ENCODE results near the gene GPR176. TPM values are rescaled to one million over a fixed set of nuclear protein-coding genes. Genes with fewer than 3 reads are reported as not detected.

The GPR176 gene
- total RNA-seq, 2 experiments from 2014 or later = 0.57 TPM; not detected in 1

DNA sequence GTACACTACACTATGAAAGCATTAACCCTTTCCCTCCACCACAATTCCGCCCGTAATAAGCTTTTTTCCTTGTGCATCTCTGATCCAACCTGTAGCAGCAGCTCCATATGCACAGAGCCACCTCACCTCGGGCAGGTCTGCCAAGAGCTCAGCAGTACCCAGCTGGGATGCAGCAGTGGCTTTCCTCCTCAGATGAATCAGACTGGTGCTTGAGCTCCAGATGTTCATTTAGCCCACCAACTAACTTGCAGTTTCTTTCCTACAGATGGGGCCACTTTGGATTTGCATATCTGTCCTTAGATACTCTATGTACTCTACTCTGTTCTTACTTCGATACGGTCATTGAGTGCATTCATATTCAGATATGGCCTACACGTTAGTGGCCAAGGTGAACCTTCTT lies 122.7 kb downstream of the GPR176 start:
- Histone ChIP-seq H3K9me2 (ENCODE audit: insufficient read depth, low read length) (no peaks in the 10 kb centered on the region), H3K9me3 (ENCODE audit: low read length) (no peaks in the 10 kb centered on the region), H4K20me1 (ENCODE audit: insufficient read depth, low read length) (no peaks in the 10 kb centered on the region), H3K4me2 (ENCODE audit: low read length) (no peak overlapping the region), H3K27ac (ENCODE audit: low read depth, low read length, poor library complexity, severe bottlenecking) (no peak overlapping the region), H3K79me2 (ENCODE audit: insufficient read depth, low read depth, low read length) (no peaks in the 10 kb centered on the region), H2AFZ (ENCODE audit: low read length) (no peak overlapping the region), H3K4me3 (ENCODE audit: low read depth, low read length, poor library complexity, severe bottlenecking) (no peak overlapping the region), H3K36me3 (ENCODE audit: insufficient read depth, low read length) (no peaks in the 10 kb centered on the region), H3K4me1 (ENCODE audit: insufficient read depth, low read length, poor library complexity, severe bottlenecking) (no peaks in the 10 kb centered on the region)
- no TSS peak for BruUV-seq (replicated peaks)
- POLR2A ChIA-PET = interaction anchor here (0.7 kb wide), 2 partner anchors 139 to 260 kb away, joined by 3 read pairs; no protein-coding TSS in a partner anchor
- CTCF ChIA-PET (ENCODE audit: unreplicated experiment) = no interaction called here
- intact Hi-C loops (cut with micrococcal nuclease; ENCODE audit: unreplicated experiment) = no loop called here
- TF ChIP-seq, protein P1, sequence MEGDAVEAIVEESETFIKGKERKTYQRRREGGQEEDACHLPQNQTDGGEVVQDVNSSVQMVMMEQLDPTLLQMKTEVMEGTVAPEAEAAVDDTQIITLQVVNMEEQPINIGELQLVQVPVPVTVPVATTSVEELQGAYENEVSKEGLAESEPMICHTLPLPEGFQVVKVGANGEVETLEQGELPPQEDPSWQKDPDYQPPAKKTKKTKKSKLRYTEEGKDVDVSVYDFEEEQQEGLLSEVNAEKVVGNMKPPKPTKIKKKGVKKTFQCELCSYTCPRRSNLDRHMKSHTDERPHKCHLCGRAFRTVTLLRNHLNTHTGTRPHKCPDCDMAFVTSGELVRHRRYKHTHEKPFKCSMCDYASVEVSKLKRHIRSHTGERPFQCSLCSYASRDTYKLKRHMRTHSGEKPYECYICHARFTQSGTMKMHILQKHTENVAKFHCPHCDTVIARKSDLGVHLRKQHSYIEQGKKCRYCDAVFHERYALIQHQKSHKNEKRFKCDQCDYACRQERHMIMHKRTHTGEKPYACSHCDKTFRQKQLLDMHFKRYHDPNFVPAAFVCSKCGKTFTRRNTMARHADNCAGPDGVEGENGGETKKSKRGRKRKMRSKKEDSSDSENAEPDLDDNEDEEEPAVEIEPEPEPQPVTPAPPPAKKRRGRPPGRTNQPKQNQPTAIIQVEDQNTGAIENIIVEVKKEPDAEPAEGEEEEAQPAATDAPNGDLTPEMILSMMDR (conservative IDR thresholded peaks at IDR 0.05; ENCODE audit: low read length) = no peak
- TF ChIP-seq EZH2phosphoT487 (IDR thresholded peaks at IDR 0.05; ENCODE audit: borderline replicate concordance, low read depth, low read length) = no peak
- no peak for DNase-seq (ENCODE audit: low spot score)

DNA sequence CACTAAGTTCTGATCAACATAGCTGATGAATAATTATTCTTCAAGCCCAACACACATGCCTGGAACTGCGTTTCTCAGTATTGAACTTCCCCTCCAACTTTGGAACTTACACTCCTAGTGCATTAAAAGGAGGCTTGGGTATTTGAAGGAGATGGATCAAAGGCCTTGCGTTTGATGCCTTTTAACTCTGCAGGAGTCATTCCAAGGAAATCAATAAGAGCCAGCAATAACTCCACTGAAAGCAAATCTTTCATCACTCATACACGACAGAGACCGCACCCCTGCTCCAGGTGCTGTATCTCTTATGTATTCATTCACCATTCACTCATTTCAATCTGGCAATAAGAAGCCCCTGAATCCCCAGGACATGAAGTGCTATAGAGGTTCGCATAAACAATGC lies 123.5 kb downstream of the GPR176 start:
- no peaks in the 10 kb centered on the region for H3K36me3 ChIP-seq (ENCODE audit: insufficient read depth, low read length)
- no peak overlapping the region for H3K4me2 ChIP-seq (ENCODE audit: low read length)
- no peaks in the 10 kb centered on the region for H3K4me1 ChIP-seq (ENCODE audit: insufficient read depth, low read length, poor library complexity, severe bottlenecking)
- CTCF ChIA-PET (ENCODE audit: unreplicated experiment) = no interaction called here
- POLR2A ChIA-PET = interaction anchor here (0.5 to 0.7 kb wide), 2 partner anchors 193 to 261 kb away, joined by 3 read pairs; no protein-coding TSS in a partner anchor
- no peaks in the 10 kb centered on the region for H3K9me2 ChIP-seq (ENCODE audit: insufficient read depth, low read length)
- intact Hi-C loops (cut with micrococcal nuclease; ENCODE audit: unreplicated experiment) = no loop called here
- no peak overlapping the region for H2AFZ ChIP-seq (ENCODE audit: low read length)
- no peak overlapping the region for H3K4me3 ChIP-seq (ENCODE audit: low read depth, low read length, poor library complexity, severe bottlenecking)
- H3K27ac ChIP-seq (ENCODE audit: low read depth, low read length, poor library complexity, severe bottlenecking) = no peak overlapping the region
- no TSS peak for BruUV-seq (replicated peaks)
- no peaks in the 10 kb centered on the region for H4K20me1 ChIP-seq (ENCODE audit: insufficient read depth, low read length)
- no peak for DNase-seq (ENCODE audit: low spot score)
- TF ChIP-seq EZH2phosphoT487 (IDR thresholded peaks at IDR 0.05; ENCODE audit: borderline replicate concordance, low read depth, low read length) = no peak
- TF ChIP-seq, protein P1 (conservative IDR thresholded peaks at IDR 0.05; ENCODE audit: low read length) = no peak
- H3K79me2 ChIP-seq (ENCODE audit: insufficient read depth, low read depth, low read length) = no peaks in the 10 kb centered on the region
- H3K9me3 ChIP-seq (ENCODE audit: low read length) = no peaks in the 10 kb centered on the region

DNA sequence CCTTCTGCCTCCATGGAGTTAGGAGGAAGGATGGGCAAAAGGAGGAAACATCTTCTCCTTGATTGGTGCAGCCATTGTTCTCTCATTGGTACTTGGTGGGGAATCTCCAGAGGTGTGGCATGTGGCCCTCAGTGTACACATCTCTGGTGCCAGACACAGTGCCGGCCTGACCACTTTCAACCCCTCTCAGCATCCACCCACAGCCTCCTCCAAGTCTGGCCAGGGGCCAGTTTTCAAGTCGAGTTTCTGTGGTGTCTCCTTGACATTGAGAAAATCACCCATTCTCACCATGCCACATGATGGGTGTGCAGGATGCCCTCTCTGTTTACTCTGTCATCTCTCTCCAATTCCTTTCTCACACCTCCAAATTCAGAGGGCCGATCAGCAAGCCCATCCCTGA lies 124.6 kb downstream of the GPR176 start:
- no peaks in the 10 kb centered on the region for H3K79me2 ChIP-seq (ENCODE audit: insufficient read depth, low read depth, low read length)
- no peak overlapping the region for H3K4me3 ChIP-seq (ENCODE audit: low read depth, low read length, poor library complexity, severe bottlenecking)
- TF ChIP-seq, protein P1 (conservative IDR thresholded peaks at IDR 0.05; ENCODE audit: low read length) = no peak
- no peak for TF ChIP-seq EZH2phosphoT487 (IDR thresholded peaks at IDR 0.05; ENCODE audit: borderline replicate concordance, low read depth, low read length)
- no TSS peak for BruUV-seq (replicated peaks)
- ChIA-PET CTCF (ENCODE audit: unreplicated experiment) (no interaction called here), POLR2A (interaction anchor here (1.5 kb wide), 1 partner anchor 10 kb away, joined by 4 read pairs; no protein-coding TSS in a partner anchor)
- no peak for DNase-seq (ENCODE audit: low spot score)
- H3K4me1 ChIP-seq (ENCODE audit: insufficient read depth, low read length, poor library complexity, severe bottlenecking) = no peaks in the 10 kb centered on the region
- H3K36me3 ChIP-seq (ENCODE audit: insufficient read depth, low read length) = no peaks in the 10 kb centered on the region
- no peaks in the 10 kb centered on the region for H3K9me3 ChIP-seq (ENCODE audit: low read length)
- no peaks in the 10 kb centered on the region for H4K20me1 ChIP-seq (ENCODE audit: insufficient read depth, low read length)
- no peak overlapping the region for H3K27ac ChIP-seq (ENCODE audit: low read depth, low read length, poor library complexity, severe bottlenecking)
- H2AFZ ChIP-seq (ENCODE audit: low read length) = no peak overlapping the region
- H3K9me2 ChIP-seq (ENCODE audit: insufficient read depth, low read length) = no peaks in the 10 kb centered on the region
- H3K4me2 ChIP-seq (ENCODE audit: low read length) = no peak overlapping the region
- intact Hi-C loops (cut with micrococcal nuclease; ENCODE audit: unreplicated experiment) = no loop called here

Data from OCI-LY7 (cell line).